ES-I3 (cell line): Measurements from ENCODE around the gene FAM43A.

Experiments used
- H3K36me3 ChIP-seq: 2 replicates; pipeline ENCODE4 v1.6.1; 2013; ENCODE audit warnings: mild to moderate bottlenecking, low read length, control low read depth, moderate library complexity; ENCODE audit not compliant: insufficient read depth
- H3K4me1 ChIP-seq: 2 replicates; pipeline ENCODE4 v1.6.1; 2013; ENCODE audit warnings: mild to moderate bottlenecking, control low read depth, low read length; ENCODE audit not compliant: insufficient read depth
- H3K9ac ChIP-seq: 2 replicates; pipeline ENCODE4 v1.6.1; 2013; ENCODE audit warnings: low read depth, mild to moderate bottlenecking, low read length, moderate library complexity
- H3K9me3 ChIP-seq: 2 replicates; pipeline ENCODE4 v1.6.1; 2013; ENCODE audit warnings: mild to moderate bottlenecking, low read length, moderate library complexity; ENCODE audit not compliant: control insufficient read depth, insufficient read depth

FAM43A gene

GRCh38 chr3:194731506-194732073 is 45.9 kb downstream of the FAM43A start:
- H3K4me1 ChIP-seq = peaks cover 11% of the 10 kb centered on the region
- no peaks in the 10 kb centered on the region for H3K9me3 ChIP-seq
- no peak overlapping the region for H3K9ac ChIP-seq
- H3K36me3 ChIP-seq = no peaks in the 10 kb centered on the region

DNA sequence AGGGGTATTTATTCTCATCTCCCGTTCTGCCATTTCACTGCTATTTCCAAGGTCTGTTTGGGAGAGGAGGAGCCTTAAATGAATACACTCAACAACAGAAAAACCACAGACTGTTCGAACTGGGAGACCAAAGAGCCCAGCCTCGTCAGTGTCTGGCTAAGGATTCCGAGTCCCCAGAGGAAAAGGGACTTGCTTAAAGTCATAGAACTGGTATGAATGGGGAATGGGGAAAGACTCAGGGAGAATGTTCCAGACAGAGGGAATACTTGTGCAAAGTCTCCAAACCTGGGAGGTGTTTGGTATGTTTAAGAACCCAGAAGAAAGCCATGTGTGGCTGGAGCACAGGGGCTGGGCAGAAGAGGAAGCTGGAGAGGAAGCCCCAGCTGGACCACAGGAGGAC is 46.9 kb downstream of the FAM43A start:
- no peaks in the 10 kb centered on the region for H3K9me3 ChIP-seq
- peaks cover 11% of the 10 kb centered on the region for H3K4me1 ChIP-seq
- no peak overlapping the region for H3K9ac ChIP-seq
- no peaks in the 10 kb centered on the region for H3K36me3 ChIP-seq

GRCh38 chr3:194736277-194736895 is 50.7 kb downstream of the FAM43A start:
- Histone ChIP-seq H3K4me1 (peaks cover 12% of the 10 kb centered on the region), H3K9ac (no peak overlapping the region), H3K36me3 (no peaks in the 10 kb centered on the region), H3K9me3 (no peaks in the 10 kb centered on the region)

- Histone ChIP-seq H3K36me3 (no peaks in the 10 kb centered on the region), H3K9me3 (no peaks in the 10 kb centered on the region), H3K9ac (no peak overlapping the region), H3K4me1 (peaks cover 13% of the 10 kb centered on the region)
Measured at GRCh38 chr3:194736896-194737600, 51.4 kb downstream of the FAM43A start.
